Measurements from ENCODE around the gene RYR2. TPM values are rescaled to one million over a fixed set of nuclear protein-coding genes. Genes with fewer than 3 reads are reported as not detected.

The RYR2 gene
- total and polyA plus RNA-seq, 2 donors (not counting 1 experiment from before 2014, with no cell fraction given) = not detected

DNA sequence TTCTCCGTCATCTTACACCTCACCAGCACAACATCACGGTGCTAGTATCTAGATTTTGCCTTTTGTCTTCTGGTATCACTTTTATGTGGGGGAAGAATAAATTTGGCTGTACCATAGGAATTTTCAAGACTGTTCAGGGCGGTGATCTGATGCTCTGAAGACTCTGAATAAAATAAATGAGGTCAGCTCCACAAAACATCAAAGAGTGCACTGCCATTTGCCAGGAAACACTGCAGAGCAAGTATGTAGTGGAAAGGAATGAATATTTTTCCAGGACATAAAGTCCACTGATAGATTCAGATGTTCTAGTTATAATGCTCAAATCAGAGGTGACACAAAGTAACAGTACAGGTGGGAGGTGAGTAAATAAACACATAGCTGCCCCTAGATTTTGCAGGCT is 792.5 kb downstream of the RYR2 start:
- Histone ChIP-seq H4K20me1 (ENCODE audit: control insufficient read depth, insufficient read depth, low read length, poor library complexity, severe bottlenecking) (no peaks in the 10 kb centered on the region), H3K79me2 (ENCODE audit: control insufficient read depth, insufficient read depth, low read length) (no peaks in the 10 kb centered on the region), H3K4me3 (ENCODE audit: control extremely low read depth in 1 of 5, extremely low read depth in 1 of 5, insufficient read depth in 1 of 5, low read depth in 2 of 5, low read length in 4 of 5) (no peak overlapping the region), H3K9ac (ENCODE audit: low read length) (no peak overlapping the region), H2AFZ (ENCODE audit: insufficient read depth, low read depth, low read length, poor library complexity, severe bottlenecking) (no peak overlapping the region), H3K27ac (ENCODE audit: low read length in 2 of 2) (no peak overlapping the region), H3K27me3 (replicated peaks in 1 of 4; ENCODE audit: control extremely low read depth in 1 of 4, control insufficient read depth in 3 of 4, insufficient read depth in 4 of 4, low read length in 3 of 4) (no peaks in the 10 kb centered on the region), H3K9me3 (ENCODE audit: control extremely low read depth in 1 of 3, control insufficient read depth in 2 of 3, insufficient read depth in 1 of 3, low read length in 2 of 3) (peaks cover 0 to 12% (median 0%) of the 10 kb centered on the region in 3 donors), H3K4me2 (replicated peaks; ENCODE audit: low read depth, low read length, poor library complexity, severe bottlenecking) (no peak overlapping the region), H3K4me1 (ENCODE audit: control insufficient read depth in 2 of 2, insufficient read depth in 2 of 2, low read length in 2 of 2) (no peaks in the 10 kb centered on the region), H3K36me3 (replicated peaks in 1 of 2; ENCODE audit: control extremely low read depth in 1 of 2, control insufficient read depth in 1 of 2, extremely low read depth in 1 of 2, insufficient read depth in 2 of 2, low read length in 1 of 2) (no peaks in the 10 kb centered on the region)
- DNase-seq = no peak
- Mint-ChIP-seq H3K9me3 (ENCODE audit: insufficient read depth) (no peaks in the 10 kb centered on the region), H3K27ac (no peak overlapping the region), H3K27me3 (no peaks in the 10 kb centered on the region), H3K4me1 (no peaks in the 10 kb centered on the region), H3K4me3 (no peak overlapping the region)
- CTCF ChIA-PET = no interaction called here
- intact Hi-C loops (cut with micrococcal nuclease) = no loop called here
- WGBS (ENCODE audit: insufficient coverage) = 29% methylated on average over 1 of the region's 3 CpGs
- ATAC-seq (ENCODE audit: low read depth) = no peak
- TF ChIP-seq, protein P1, sequence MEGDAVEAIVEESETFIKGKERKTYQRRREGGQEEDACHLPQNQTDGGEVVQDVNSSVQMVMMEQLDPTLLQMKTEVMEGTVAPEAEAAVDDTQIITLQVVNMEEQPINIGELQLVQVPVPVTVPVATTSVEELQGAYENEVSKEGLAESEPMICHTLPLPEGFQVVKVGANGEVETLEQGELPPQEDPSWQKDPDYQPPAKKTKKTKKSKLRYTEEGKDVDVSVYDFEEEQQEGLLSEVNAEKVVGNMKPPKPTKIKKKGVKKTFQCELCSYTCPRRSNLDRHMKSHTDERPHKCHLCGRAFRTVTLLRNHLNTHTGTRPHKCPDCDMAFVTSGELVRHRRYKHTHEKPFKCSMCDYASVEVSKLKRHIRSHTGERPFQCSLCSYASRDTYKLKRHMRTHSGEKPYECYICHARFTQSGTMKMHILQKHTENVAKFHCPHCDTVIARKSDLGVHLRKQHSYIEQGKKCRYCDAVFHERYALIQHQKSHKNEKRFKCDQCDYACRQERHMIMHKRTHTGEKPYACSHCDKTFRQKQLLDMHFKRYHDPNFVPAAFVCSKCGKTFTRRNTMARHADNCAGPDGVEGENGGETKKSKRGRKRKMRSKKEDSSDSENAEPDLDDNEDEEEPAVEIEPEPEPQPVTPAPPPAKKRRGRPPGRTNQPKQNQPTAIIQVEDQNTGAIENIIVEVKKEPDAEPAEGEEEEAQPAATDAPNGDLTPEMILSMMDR (IDR thresholded peaks at IDR 0.05) = no peak
- TF ChIP-seq EZH2 (IDR thresholded peaks at IDR 0.05; ENCODE audit: borderline replicate concordance, insufficient read depth, low read depth, low read length, poor library complexity, severe bottlenecking) = no peak
- POLR2A ChIA-PET = no interaction called here

DNA sequence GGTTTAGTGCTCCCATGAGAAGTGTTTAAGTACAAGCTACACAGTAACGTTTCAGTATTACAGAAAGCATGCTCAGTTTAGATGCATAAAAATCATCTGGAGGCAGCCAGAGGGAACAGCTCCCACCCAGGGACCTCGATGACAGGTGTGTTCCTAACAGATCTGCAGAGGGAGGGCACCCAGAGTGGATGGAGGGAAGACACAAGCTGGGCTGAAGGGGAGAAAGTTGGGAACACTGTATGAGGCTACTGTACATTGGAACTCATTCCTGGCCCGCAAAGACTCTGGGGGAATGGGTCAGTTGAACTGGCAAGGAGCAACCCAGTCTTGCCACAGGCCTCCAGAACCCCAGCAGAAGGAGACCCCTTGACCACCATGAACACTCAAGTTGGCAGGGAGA is 796.3 kb downstream of the RYR2 start:
- Histone ChIP-seq H3K4me2 (replicated peaks; ENCODE audit: low read depth, low read length, poor library complexity, severe bottlenecking) (no peak overlapping the region), H4K20me1 (ENCODE audit: control insufficient read depth, insufficient read depth, low read length, poor library complexity, severe bottlenecking) (no peaks in the 10 kb centered on the region), H3K4me3 (ENCODE audit: control extremely low read depth in 1 of 5, extremely low read depth in 1 of 5, insufficient read depth in 1 of 5, low read depth in 2 of 5, low read length in 4 of 5) (no peak overlapping the region), H3K27ac (ENCODE audit: low read length in 2 of 2) (no peak overlapping the region), H3K79me2 (ENCODE audit: control insufficient read depth, insufficient read depth, low read length) (no peaks in the 10 kb centered on the region), H3K9me3 (ENCODE audit: control extremely low read depth in 1 of 3, control insufficient read depth in 2 of 3, insufficient read depth in 1 of 3, low read length in 2 of 3) (peaks cover 0 to 12% (median 0%) of the 10 kb centered on the region in 3 donors), H3K9ac (ENCODE audit: low read length) (no peak overlapping the region), H3K36me3 (replicated peaks in 1 of 2; ENCODE audit: control extremely low read depth in 1 of 2, control insufficient read depth in 1 of 2, extremely low read depth in 1 of 2, insufficient read depth in 2 of 2, low read length in 1 of 2) (no peaks in the 10 kb centered on the region), H3K4me1 (ENCODE audit: control insufficient read depth in 2 of 2, insufficient read depth in 2 of 2, low read length in 2 of 2) (no peaks in the 10 kb centered on the region), H3K27me3 (replicated peaks in 1 of 4; ENCODE audit: control extremely low read depth in 1 of 4, control insufficient read depth in 3 of 4, insufficient read depth in 4 of 4, low read length in 3 of 4) (no peaks in the 10 kb centered on the region), H2AFZ (ENCODE audit: insufficient read depth, low read depth, low read length, poor library complexity, severe bottlenecking) (no peak overlapping the region)
- ChIA-PET POLR2A (no interaction called here), CTCF (no interaction called here)
- Mint-ChIP-seq H3K9me3 (ENCODE audit: insufficient read depth) (no peaks in the 10 kb centered on the region), H3K4me3 (no peak overlapping the region), H3K4me1 (no peaks in the 10 kb centered on the region), H3K27ac (no peak overlapping the region), H3K27me3 (no peaks in the 10 kb centered on the region)
- TF ChIP-seq, protein P1 (IDR thresholded peaks at IDR 0.05) = no peak
- no peak for DNase-seq
- intact Hi-C loops (cut with micrococcal nuclease) = no loop called here
- no peak for ATAC-seq (ENCODE audit: low read depth)
- WGBS (ENCODE audit: insufficient coverage) = 83% methylated on average over 2 of the region's 3 CpGs
